A549 (cell line): ENCODE results near the gene CFD.

ENCODE experiments used
- CHD2 ChIP-seq: fragments of 150-350 bp; IDR thresholded peaks from 2 replicates; pipeline ENCODE4 v1.6.1; 2014; ENCODE audit warnings: low read length; ENCODE audit not compliant: partially characterized antibody
- TF ChIP-seq, protein P1 (sequence below): fragments of >200 bp; sonication (Bioruptor Twin); formaldehyde crosslinking; IDR thresholded peaks from 3 replicates; pipeline ENCODE4 v1.5.1; 2016
- TF ChIP-seq, protein P2 (sequence below): IDR thresholded peaks from 2 replicates; pipeline ENCODE4 v1.6.1; 2012

DNA sequence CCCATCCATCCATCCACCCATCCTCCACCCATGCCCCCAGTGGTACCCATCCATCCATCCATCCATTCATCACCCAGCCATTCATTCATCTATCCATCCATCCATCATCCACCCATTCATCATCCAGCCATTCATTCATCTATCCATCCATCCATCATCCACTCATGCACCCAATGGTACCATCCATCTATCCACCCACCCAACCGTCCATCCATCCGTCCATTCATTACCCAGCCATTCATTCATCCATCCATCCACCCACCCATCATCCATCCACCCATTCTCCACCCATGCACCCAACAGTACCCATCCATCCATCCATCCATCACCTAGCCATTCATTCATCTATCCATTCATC, 43.0 kb upstream of the CFD start:
- TF ChIP-seq CHD2 = no peak
- TF ChIP-seq, protein P1, sequence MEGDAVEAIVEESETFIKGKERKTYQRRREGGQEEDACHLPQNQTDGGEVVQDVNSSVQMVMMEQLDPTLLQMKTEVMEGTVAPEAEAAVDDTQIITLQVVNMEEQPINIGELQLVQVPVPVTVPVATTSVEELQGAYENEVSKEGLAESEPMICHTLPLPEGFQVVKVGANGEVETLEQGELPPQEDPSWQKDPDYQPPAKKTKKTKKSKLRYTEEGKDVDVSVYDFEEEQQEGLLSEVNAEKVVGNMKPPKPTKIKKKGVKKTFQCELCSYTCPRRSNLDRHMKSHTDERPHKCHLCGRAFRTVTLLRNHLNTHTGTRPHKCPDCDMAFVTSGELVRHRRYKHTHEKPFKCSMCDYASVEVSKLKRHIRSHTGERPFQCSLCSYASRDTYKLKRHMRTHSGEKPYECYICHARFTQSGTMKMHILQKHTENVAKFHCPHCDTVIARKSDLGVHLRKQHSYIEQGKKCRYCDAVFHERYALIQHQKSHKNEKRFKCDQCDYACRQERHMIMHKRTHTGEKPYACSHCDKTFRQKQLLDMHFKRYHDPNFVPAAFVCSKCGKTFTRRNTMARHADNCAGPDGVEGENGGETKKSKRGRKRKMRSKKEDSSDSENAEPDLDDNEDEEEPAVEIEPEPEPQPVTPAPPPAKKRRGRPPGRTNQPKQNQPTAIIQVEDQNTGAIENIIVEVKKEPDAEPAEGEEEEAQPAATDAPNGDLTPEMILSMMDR = no peak
- TF ChIP-seq, protein P2, sequence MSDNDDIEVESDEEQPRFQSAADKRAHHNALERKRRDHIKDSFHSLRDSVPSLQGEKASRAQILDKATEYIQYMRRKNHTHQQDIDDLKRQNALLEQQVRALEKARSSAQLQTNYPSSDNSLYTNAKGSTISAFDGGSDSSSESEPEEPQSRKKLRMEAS = no peak
